WTC11 (cell line): ENCODE measurements around the gene RITA1. TPM values are rescaled to one million over a fixed set of nuclear protein-coding genes. Genes with fewer than 3 reads are reported as not detected.

ENCODE experiments used
- ATAC-seq: fragments of 200-7000 bp; cut with Tn5 transposase; 2 replicates; pipeline ENCODE4 v1.10.0; 2021; ENCODE audit warnings: mild to moderate bottlenecking, moderate library complexity
- CTCF ChIA-PET: fragments of 300-600 bp; sonication (Branson Sonifier 250); formaldehyde crosslinking; loops from one replicate; lab custom pipeline; 2021; ENCODE audit warnings: antibody characterized with exemption; lab: Charles Lee
- POLR2A ChIA-PET: fragments of 350-600 bp; sonication (Branson Sonifier 250); formaldehyde crosslinking; loops from one replicate; lab custom pipeline; 2021; ENCODE audit warnings: antibody characterized with exemption; lab: Charles Lee
- DNase-seq: peaks from one replicate; pipeline ENCODE4 v3.0.0; 2021; ENCODE audit warnings: low spot score
- H3K27ac Mint-ChIP-seq: 2 replicates; pipeline ENCODE4 v1.8.0; 2021; ENCODE audit warnings: mixed read lengths
- H3K27me3 Mint-ChIP-seq: 2 replicates; pipeline ENCODE4 v1.8.0; 2021; ENCODE audit warnings: low read depth, mild to moderate bottlenecking, moderate library complexity, mixed read lengths
- H3K36me3 Mint-ChIP-seq: 2 replicates; pipeline ENCODE4 v1.8.0; 2021; ENCODE audit warnings: mixed read lengths
- H3K4me1 Mint-ChIP-seq: 2 replicates; pipeline ENCODE4 v1.8.0; 2022; ENCODE audit warnings: mixed read lengths
- H3K4me3 Mint-ChIP-seq: 2 replicates; pipeline ENCODE4 v1.8.0; 2021; ENCODE audit warnings: mild to moderate bottlenecking, moderate library complexity, mixed read lengths
- H3K9me3 Mint-ChIP-seq: 2 replicates; pipeline ENCODE4 v1.8.0; 2021; ENCODE audit warnings: mixed read lengths
- E2F5 ChIP-seq: sonication (generic); formaldehyde crosslinking; IDR thresholded peaks from 2 replicates; pipeline ENCODE4 v1.8.1; 2022; ENCODE audit warnings: mild to moderate bottlenecking, moderate library complexity, missing genetic modification reagents
- ELF4 ChIP-seq: sonication (generic); formaldehyde crosslinking; IDR thresholded peaks from 2 replicates; pipeline ENCODE4 v1.8.1; 2022; ENCODE audit warnings: low read depth, mild to moderate bottlenecking, moderate library complexity, missing genetic modification reagents
- ERG ChIP-seq: fragments of 250-450 bp; sonication (Bioruptor Pico); IDR thresholded peaks from 2 replicates; pipeline ENCODE4 v1.8.0; 2021; ENCODE audit warnings: mild to moderate bottlenecking
- FOXJ3 ChIP-seq: sonication (generic); formaldehyde crosslinking; IDR thresholded peaks from 2 replicates; pipeline ENCODE4 v1.9.0; 2021; ENCODE audit warnings: missing genetic modification reagents, mild to moderate bottlenecking, borderline replicate concordance
- GRHL2 ChIP-seq: fragments of 250-450 bp; sonication (Bioruptor Pico); IDR thresholded peaks from 2 replicates; pipeline ENCODE4 v1.8.0; 2022; ENCODE audit warnings: mild to moderate bottlenecking, moderate library complexity; ENCODE audit not compliant: insufficient replicate concordance, severe bottlenecking
- HMGA2 ChIP-seq: fragments of 250-450 bp; sonication (Bioruptor Pico); IDR thresholded peaks from 2 replicates; pipeline ENCODE4 v1.4.0; 2021; ENCODE audit warnings: mild to moderate bottlenecking, moderate library complexity
- MXD4 ChIP-seq: fragments of 250-450 bp; sonication (Bioruptor Pico); IDR thresholded peaks from 2 replicates; pipeline ENCODE4 v1.8.0; 2021; ENCODE audit warnings: mild to moderate bottlenecking, moderate library complexity, borderline replicate concordance
- NFE2L1 ChIP-seq: sonication (generic); formaldehyde crosslinking; IDR thresholded peaks from 2 replicates; pipeline ENCODE4 v1.8.1; 2023; ENCODE audit warnings: missing genetic modification reagents
- NFYB ChIP-seq: sonication (generic); formaldehyde crosslinking; conservative IDR thresholded peaks from 2 replicates; pipeline ENCODE4 v1.8.0; 2022; ENCODE audit warnings: low read depth, missing genetic modification reagents
- PRRX2 ChIP-seq: fragments of 250-450 bp; sonication (Bioruptor Pico); IDR thresholded peaks from 2 replicates; pipeline ENCODE4 v1.8.0; 2021; ENCODE audit warnings: mild to moderate bottlenecking
- RORB ChIP-seq: fragments of 250-450 bp; sonication (Bioruptor Pico); IDR thresholded peaks from 2 replicates; pipeline ENCODE4 v1.9.0; 2021; ENCODE audit warnings: mild to moderate bottlenecking
- SMAD3 ChIP-seq: sonication (generic); formaldehyde crosslinking; IDR thresholded peaks from 2 replicates; pipeline ENCODE4 v1.8.0; 2022; ENCODE audit warnings: missing genetic modification reagents, mild to moderate bottlenecking, borderline replicate concordance
- TEAD4 ChIP-seq: sonication (generic); formaldehyde crosslinking; IDR thresholded peaks from 2 replicates; pipeline ENCODE4 v1.8.0; 2022; ENCODE audit warnings: mild to moderate bottlenecking, missing genetic modification reagents
- USF1 ChIP-seq: sonication (generic); formaldehyde crosslinking; IDR thresholded peaks from 2 replicates; pipeline ENCODE4 v1.8.0; 2022; ENCODE audit warnings: mild to moderate bottlenecking, missing genetic modification reagents
- USF2 ChIP-seq: sonication (generic); formaldehyde crosslinking; IDR thresholded peaks from 2 replicates; pipeline ENCODE4 v1.8.1; 2023; ENCODE audit warnings: mild to moderate bottlenecking, missing genetic modification reagents, moderate library complexity
- ZSCAN18 ChIP-seq: fragments of 250-450 bp; sonication (Bioruptor Pico); IDR thresholded peaks from 2 replicates; pipeline ENCODE4 v2.1.2; 2022; ENCODE audit warnings: mild to moderate bottlenecking, moderate library complexity
- total RNA-seq: library from RNA; stranded (reverse); gene quantifications from 3 replicates; pipeline ENCODE4 v1.2.3, GENCODE V29; 2021
- TF ChIP-seq, protein P1 (sequence below): fragments of 200-600 bp; IDR thresholded peaks from 2 replicates; pipeline ENCODE4 v1.8.0; 2022; ENCODE audit warnings: antibody characterized with exemption
- TF ChIP-seq, protein P2 (sequence below): sonication (generic); formaldehyde crosslinking; conservative IDR thresholded peaks from 2 replicates; pipeline ENCODE4 v1.8.1; 2022; ENCODE audit warnings: mild to moderate bottlenecking, missing genetic modification reagents
- TF ChIP-seq, protein P3 (sequence below): fragments of 250-450 bp; sonication (Bioruptor Pico); IDR thresholded peaks from 2 replicates; pipeline ENCODE4 v1.9.0; 2021; ENCODE audit warnings: moderate library complexity, mild to moderate bottlenecking, inconsistent platforms, borderline replicate concordance

The RITA1 gene
- total RNA-seq, 1 experiment from 2014 or later: 29.3 TPM

DNA sequence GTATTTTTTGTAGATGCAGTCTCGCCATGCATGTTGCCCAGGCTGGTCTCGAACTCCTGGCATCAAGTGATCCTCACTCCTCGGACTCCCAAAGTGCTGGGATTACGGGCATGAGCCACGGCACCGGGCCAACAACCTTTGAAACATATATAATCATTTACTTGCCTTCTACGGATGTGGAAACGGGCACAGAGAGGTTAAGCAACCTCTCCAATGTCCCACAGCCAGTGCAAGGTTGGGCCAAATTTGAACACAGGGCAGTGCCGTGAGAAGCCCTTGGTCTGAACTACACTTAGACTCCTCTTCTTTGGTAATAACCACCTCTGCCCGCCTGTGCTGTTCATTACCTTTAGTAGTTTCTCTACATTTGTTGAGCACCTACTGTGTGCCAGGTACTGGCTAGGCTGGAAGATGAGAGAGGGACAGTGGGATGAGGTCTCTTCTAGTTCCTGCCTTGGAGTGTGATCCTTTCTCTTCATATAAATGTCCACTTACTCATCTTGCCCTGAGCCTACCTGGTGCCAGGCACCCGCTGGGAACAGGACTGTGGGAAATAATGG, 2.4 kb upstream of the RITA1 start (continued):
- TF ChIP-seq RORB (no peak), USF1 (CRISPR knock-in tag) (no peak), MXD4 (CRISPR knock-in tag) (no peak), HMGA2 (CRISPR knock-in tag) (no peak), ERG (no peak), TEAD4 (CRISPR knock-in tag) (no peak), FOXJ3 (CRISPR knock-in tag) (no peak)
- TF ChIP-seq, protein P1, sequence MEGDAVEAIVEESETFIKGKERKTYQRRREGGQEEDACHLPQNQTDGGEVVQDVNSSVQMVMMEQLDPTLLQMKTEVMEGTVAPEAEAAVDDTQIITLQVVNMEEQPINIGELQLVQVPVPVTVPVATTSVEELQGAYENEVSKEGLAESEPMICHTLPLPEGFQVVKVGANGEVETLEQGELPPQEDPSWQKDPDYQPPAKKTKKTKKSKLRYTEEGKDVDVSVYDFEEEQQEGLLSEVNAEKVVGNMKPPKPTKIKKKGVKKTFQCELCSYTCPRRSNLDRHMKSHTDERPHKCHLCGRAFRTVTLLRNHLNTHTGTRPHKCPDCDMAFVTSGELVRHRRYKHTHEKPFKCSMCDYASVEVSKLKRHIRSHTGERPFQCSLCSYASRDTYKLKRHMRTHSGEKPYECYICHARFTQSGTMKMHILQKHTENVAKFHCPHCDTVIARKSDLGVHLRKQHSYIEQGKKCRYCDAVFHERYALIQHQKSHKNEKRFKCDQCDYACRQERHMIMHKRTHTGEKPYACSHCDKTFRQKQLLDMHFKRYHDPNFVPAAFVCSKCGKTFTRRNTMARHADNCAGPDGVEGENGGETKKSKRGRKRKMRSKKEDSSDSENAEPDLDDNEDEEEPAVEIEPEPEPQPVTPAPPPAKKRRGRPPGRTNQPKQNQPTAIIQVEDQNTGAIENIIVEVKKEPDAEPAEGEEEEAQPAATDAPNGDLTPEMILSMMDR: no peak
- TF ChIP-seq, protein P2, sequence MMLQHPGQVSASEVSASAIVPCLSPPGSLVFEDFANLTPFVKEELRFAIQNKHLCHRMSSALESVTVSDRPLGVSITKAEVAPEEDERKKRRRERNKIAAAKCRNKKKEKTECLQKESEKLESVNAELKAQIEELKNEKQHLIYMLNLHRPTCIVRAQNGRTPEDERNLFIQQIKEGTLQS (CRISPR knock-in tag): no peak

DNA sequence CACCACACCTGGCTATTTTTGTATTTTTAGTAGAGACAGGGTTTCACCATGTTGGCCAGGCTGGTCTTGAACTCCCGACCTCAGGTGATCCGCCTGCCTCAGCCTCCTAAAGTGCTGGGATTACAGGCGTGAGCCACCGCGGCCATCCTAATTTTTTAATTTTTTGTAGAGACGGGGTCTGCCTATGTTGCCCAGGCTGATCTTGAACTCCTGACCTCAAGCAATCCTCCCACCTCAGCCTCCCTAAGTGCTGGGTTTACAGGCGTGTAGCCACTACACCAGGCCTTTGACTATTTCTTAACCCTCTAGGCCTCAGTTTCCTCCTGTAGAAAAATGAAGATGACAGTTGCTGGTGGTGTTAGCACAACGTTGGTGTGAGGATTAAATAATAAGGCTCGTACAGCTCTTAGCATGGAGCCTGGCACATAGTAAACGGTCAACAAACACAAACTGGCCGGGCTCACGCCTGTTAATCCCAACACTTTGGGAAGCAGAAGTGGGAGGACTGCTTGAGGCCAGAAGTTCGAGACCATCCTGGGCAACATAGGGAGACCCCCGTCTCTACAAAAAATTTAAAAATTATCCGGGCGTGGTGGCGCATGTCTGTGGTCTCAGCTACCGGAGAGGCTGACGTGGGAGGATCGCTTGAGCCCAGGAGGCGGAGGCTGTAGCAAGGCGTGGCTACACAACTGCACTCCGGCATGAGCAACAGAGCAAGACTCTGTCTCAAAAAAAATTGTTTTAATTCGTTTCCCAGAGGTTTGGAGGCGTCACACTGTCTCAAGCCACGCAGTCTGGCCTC, 1.2 kb upstream of the RITA1 start:
- TF ChIP-seq SMAD3 (CRISPR knock-in tag): no peak
- no peak for TF ChIP-seq ELF4 (CRISPR knock-in tag)
- TF ChIP-seq TEAD4 (CRISPR knock-in tag): no peak
- no peak for TF ChIP-seq E2F5 (CRISPR knock-in tag)
- TF ChIP-seq GRHL2 (CRISPR knock-in tag): no peak
- TF ChIP-seq, protein P1: no peak
- TF ChIP-seq FOXJ3 (CRISPR knock-in tag): no peak
- no peak for TF ChIP-seq MXD4 (CRISPR knock-in tag)

GRCh38 chr12:113184900-113185179, 681 bp upstream of the RITA1 start:
- no peaks in the 10 kb centered on the region for H3K9me3 Mint-ChIP-seq
- TF ChIP-seq USF2: no peak
- no peak for TF ChIP-seq NFE2L1 (CRISPR knock-in tag)
- TF ChIP-seq PRRX2 (CRISPR knock-in tag): no peak
- TF ChIP-seq ZSCAN18 (CRISPR knock-in tag): no peak
- TF ChIP-seq NFYB (CRISPR knock-in tag): peak; percentile 82
- TF ChIP-seq, protein P3, sequence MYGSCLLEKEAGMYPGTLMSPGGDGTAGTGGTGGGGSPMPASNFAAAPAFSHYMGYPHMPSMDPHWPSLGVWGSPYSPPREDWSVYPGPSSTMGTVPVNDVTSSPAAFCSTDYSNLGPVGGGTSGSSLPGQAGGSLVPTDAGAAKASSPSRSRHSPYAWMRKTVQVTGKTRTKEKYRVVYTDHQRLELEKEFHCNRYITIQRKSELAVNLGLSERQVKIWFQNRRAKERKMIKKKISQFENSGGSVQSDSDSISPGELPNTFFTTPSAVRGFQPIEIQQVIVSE: no peak

More for the DNA sequence above, 1.2 kb upstream of the RITA1 start:
- CTCF ChIA-PET: interaction anchor here (0.5 to 4.3 kb wide), 6 partner anchors 9 to 195 kb away, joined by 3 to 21 read pairs (median 5); partner anchors contain the start of gene RASAL1
- ATAC-seq (peak; percentile 8), DNase-seq (no peak)
- Mint-ChIP-seq H3K4me1 (peaks cover 14% of the 10 kb centered on the region), H3K4me3 (peak overlapping the region; percentile 88), H3K27me3 (no peaks in the 10 kb centered on the region), H3K9me3 (no peaks in the 10 kb centered on the region), H3K27ac (peak overlapping the region; percentile 76), H3K36me3 (peaks cover 36% of the 10 kb centered on the region)
- POLR2A ChIA-PET: no interaction called here

More at GRCh38 chr12:113184900-113185179, 681 bp upstream of the RITA1 start:
- peak; percentile 84 for ATAC-seq
- ChIA-PET POLR2A (interaction anchor here (1.6 kb wide), 1 partner anchor 61 kb away, joined by 5 read pairs; no protein-coding TSS in a partner anchor), CTCF (interaction anchor here (0.5 to 4.3 kb wide), 9 partner anchors 10 to 241 kb away, joined by 3 to 21 read pairs (median 5); partner anchors contain the start of gene RASAL1)
- Mint-ChIP-seq H3K4me3 (peak overlapping the region; percentile 88), H3K4me1 (peaks cover 14% of the 10 kb centered on the region), H3K27me3 (no peaks in the 10 kb centered on the region), H3K27ac (peak overlapping the region; percentile 76), H3K36me3 (peaks cover 33% of the 10 kb centered on the region)
- DNase-seq: peak; percentile 89
